Stromal cell of bone marrow (primary cell): ENCODE results near the gene KLC3.

Experiments
- DNase-seq: peaks from one replicate; pipeline ENCODE4 v3.0.0-alpha.2; 2012; ENCODE audit warnings: low read depth

Gene KLC3

DNA sequence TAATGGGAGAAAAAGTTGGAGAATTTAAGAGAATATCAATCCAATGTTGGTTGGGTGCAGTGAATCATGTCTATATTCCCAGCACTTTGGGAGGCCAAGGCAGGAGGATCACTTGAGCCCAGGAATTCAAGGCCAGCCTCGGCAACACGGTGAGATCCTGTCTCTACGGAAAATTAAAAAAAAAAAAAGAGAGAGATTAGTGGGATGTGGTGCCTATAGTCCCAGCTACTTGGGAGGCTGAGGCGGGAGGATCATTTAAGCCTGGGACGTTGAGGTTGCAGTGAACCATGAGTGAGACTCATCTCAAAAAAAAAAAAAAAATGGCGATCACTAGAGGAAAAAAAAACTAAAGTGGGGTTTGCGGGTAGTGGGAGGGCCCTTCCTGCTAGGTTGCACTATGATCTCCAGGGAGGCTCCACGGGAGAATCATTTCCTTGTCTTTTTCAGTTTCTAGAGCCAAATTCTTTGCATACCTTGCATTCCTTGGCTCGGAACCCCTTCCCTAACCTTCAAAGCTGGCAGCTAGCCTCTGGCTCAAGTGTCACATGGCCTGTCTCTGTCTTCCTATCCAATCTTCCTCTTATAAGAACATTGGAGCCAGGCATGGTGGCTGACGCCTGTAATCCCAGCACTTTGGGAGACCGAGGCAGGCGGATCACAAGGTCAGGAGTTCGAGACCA lies 35.6 kb downstream of the KLC3 start:
- DNase-seq, result peak; percentile 74

DNA sequence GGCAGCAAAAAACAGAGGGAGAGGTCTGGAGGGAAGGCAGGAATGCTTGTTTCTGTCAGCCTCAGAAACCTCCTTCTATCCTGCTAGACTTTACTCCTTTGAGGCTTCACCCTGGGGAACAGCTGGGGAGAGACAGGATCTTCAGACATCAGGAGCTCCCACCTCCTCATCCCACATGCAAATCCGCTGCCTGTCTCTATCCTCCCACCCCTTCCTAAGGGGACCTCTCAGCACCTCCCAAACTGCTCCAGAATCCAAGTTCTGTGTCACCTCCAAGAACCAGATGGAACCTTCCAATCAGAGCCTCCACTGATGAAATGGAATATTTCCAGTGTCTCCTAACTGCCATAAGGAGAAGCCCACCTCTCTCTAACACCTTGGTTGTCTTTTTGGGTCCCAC lies 39.6 kb downstream of the KLC3 start:
- no peak for DNase-seq

DNA sequence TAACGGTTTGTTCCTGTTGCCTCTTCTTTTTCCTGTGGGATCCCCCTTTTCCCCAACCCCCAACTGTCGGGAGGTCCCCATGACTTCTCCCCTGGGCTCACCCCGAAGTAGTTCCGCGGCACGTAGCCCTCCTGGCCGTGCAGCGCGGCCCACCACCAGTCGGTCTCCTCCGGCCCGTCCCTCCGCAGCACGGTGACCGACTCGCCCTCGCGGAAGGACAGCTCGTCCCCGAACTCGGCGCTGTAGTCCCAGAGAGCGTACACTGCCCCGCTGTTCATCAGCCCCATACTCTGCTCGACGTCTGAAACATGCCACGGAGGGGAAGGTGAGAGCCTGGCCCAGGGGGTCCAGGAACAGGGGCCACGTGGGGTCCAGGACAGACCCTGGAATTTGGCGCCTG lies 41.9 kb downstream of the KLC3 start:
- no peak for DNase-seq

DNA sequence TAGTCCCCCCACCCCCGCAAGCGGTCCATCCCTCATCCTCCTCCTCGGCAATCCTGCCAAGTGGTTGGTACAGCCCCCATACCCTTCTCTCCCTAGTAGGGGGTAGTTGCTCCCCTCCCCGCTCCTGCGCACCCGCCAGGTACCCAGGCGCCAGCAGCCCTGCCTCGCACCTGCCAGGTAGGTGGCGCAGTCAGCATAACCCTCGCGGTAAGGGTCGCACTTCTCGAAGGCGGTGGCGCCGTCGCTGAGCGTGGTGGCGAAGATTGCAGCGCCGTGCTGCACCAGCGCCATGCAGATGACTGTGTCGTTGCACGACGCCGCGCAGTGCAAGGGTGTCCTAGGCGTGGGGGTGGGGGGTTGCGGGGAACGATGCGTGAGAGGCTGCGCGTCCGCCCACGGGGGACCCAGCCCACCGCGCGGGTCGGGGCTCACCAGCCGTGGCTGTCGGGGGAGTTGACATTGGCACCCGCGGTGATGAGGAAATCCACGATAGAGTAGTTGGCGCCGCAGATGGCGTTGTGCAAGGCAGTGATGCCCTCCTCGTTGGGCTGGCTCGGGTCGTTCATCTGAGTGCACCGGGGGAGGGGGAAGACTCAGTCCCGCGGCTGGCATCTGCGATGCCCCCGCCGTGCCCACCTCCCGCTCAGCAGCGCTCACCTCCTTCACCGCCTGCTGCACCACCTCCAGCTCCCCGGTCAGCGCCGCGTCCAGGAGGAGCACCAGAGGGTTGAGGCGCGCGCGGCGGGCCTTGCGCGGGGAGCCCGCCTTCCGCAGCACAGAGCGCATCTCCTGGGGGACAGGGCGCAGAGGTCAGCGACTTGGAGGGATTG lies 45.1 kb downstream of the KLC3 start:
- DNase-seq, result no peak

DNA sequence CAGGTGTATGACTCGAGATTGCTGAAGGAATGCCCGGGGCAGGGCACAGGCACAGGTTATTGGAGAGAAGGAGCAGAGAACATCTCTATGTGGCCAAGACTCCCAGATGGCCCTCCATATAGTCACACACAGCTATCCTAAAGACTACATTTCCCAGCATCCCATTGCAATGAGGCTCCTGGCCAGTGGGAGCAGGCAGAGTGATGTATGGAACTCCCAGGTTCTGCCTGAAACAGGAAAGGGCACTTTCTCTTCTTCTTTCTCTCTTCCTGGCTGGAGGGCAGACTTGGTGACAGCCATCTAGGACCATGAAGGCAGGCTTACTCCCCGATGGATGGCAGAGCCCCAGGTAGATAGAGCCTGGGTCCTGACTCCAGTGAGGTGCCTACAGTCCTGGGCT lies 50.8 kb downstream of the KLC3 start:
- DNase-seq, result no peak

DNA sequence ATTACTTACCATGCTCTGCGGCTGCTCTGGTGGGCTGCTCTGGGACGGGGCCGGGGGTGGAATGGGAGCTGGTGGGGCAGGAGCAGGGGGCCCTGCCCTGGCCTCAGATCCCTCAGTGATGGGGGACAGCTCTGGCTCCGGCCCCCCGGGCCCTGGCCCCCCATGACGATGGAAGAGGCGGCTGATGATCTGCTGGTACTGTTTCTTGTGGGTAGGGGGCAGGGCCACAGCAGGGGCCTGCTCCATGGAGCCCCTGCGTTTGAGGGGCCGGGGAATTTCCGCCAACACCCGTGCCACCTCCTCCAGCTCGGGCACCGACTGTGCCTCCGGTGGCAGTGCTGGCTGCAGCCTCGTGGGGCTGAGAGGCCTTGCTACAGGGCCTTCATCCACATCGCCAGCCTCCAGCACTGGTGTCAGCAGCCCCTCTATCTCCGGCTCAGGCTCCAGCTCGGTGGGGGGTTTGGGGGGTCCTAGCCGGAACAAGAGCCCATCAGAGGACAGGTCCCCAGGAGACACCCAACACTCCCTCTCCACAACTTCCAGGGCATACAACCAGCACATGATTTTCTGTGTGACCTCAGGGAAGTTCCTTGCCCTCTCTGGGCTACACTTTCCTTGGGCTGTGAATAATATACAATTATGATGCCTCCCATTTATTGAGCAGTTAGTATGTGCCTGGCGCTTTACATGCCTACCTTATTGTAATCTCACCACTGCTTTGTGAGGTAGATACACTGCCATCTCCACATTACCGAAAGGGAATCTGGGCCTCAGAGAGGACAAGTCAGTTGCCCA lies 51.5 kb downstream of the KLC3 start:
- no peak for DNase-seq

DNA sequence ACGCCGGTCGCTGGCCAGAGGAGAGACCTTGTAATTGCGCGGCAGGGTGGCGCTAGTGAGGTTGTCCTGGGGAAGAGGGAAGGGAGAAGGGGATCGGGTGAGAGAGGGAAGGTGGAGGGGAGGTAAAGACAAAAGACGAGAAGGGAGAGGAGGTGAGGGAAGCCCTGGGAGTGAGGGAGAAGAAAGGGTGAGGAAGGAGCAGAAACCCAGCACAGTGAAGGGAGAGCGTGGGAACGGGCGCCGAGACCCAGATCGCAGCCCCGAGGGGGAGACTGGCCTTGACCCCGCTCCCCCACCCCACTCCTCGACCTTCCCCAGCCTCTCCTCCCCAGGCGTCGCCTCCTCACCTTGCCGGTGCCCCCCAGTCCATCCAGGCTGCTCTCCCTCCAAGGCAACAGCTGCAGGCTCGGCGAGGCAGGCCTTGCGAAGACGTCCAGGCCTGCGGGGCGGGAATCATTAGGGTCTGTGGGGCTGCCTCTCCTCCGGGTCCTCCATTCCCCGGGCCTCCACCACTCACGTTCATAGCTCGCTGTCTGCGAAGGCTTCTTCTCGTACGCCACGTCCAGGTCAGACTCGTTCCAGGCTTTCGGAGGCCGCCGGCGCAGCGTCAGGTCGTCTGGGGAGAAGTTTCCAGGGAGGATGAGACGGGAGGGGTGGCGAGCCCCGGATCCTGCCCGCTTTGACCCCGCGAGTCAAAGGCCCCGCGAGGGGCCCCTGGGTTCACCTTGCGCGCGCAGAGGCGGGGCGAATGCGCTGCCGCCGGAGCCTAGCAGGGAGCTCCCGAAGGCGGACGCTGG lies 55.5 kb downstream of the KLC3 start:
- DNase-seq, result no peak

DNA sequence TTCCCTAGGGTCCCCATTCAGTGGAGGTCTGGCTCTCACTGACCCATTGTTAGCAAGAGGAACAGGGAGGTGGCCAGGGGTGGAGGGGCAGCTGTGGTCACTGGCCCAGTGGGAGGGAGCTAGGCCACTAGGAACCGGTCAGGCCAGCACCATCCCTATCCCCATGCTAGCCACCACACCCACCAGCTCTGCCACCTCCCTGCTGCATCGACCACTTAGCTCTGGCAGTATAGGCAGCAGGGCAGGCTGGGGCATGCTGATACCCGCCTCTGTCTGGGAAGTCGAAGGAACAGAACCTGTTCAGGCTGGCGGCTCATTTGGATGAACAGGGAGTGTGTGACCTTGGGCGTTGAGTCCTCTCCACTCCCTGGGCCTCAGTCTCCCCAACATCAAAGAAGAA lies 59.6 kb downstream of the KLC3 start:
- no peak for DNase-seq
